ENCODE data around the gene PRPSAP2. TPM values are rescaled to one million over a fixed set of nuclear protein-coding genes. Genes with fewer than 3 reads are reported as not detected.

The PRPSAP2 gene
- polyA plus RNA-seq, 3 donors = 17.1 to 20.9 (median 20.5) TPM

GRCh38 chr17:18971801-18972200 is 113.9 kb downstream of the PRPSAP2 start:
- TF ChIP-seq CTCF (IDR thresholded peaks at IDR 0.05) = no peak
- peaks cover 0 to 2% (median 0%) of the 10 kb centered on the region in 7 donors for H3K9me3 Mint-ChIP-seq
- intact Hi-C loops (cut with micrococcal nuclease) = loop anchor here in 1 of 2 donors (10.0 kb wide), 1 partner anchor 57 kb away; no protein-coding TSS in a partner anchor
- H3K4me2 ChIP-seq (replicated peaks; ENCODE audit: extremely low read depth, low read length, poor library complexity, severe bottlenecking) = no peak overlapping the region
- no peak for DNase-seq
- H3K27me3 ChIP-seq (ENCODE audit: control insufficient read depth in 2 of 2, insufficient read depth in 2 of 2, low read length in 2 of 2) = no peaks in the 10 kb centered on the region
- no peak overlapping the region for H3K9ac ChIP-seq (ENCODE audit: insufficient read depth, low read length, poor library complexity, severe bottlenecking)
- H3K36me3 Mint-ChIP-seq = no peaks in the 10 kb centered on the region
- H3K27ac Mint-ChIP-seq = no peak overlapping the region
- no peaks in the 10 kb centered on the region for H4K20me1 ChIP-seq (ENCODE audit: insufficient read depth, low read length)
- no peak overlapping the region for H3K4me3 Mint-ChIP-seq
- no peak overlapping the region for H2AFZ ChIP-seq (ENCODE audit: insufficient read depth, low read depth, low read length, poor library complexity, severe bottlenecking)
- peaks cover 24% of the 10 kb centered on the region for H3K4me1 Mint-ChIP-seq
- no peaks in the 10 kb centered on the region for H3K9me3 ChIP-seq (replicated peaks in 1 of 2; ENCODE audit: control insufficient read depth in 1 of 2, insufficient read depth in 1 of 2, low read length in 2 of 2)
- no peak overlapping the region for H3K27ac ChIP-seq (ENCODE audit: low read depth in 1 of 2, low read length in 2 of 2)
- peaks cover 18 to 20% of the 10 kb centered on the region in 2 donors for H3K4me1 ChIP-seq (ENCODE audit: control insufficient read depth in 1 of 2, insufficient read depth in 2 of 2, low read length in 2 of 2)
- no peaks in the 10 kb centered on the region for H3K79me2 ChIP-seq (ENCODE audit: insufficient read depth, low read length)
- H3K27me3 Mint-ChIP-seq (ENCODE audit: low read depth in 3 of 3) = peaks cover 2 to 7% (median 4%) of the 10 kb centered on the region in 3 donors
- H3K4me3 ChIP-seq (replicated peaks in 1 of 3; ENCODE audit: low read depth in 2 of 3, low read length in 3 of 3) = no peak overlapping the region
- WGBS (ENCODE audit: insufficient coverage) = 100% methylated on average over 1 of the region's 7 CpGs
- H3K36me3 ChIP-seq (replicated peaks in 1 of 2; ENCODE audit: control insufficient read depth in 1 of 2, insufficient read depth in 2 of 2, low read length in 2 of 2) = no peaks in the 10 kb centered on the region

- no peak overlapping the region for H3K27ac Mint-ChIP-seq
- Histone ChIP-seq H3K27me3 (ENCODE audit: control insufficient read depth in 2 of 2, insufficient read depth in 2 of 2, low read length in 2 of 2) (no peaks in the 10 kb centered on the region), H2AFZ (ENCODE audit: insufficient read depth, low read depth, low read length, poor library complexity, severe bottlenecking) (no peak overlapping the region), H3K9ac (ENCODE audit: insufficient read depth, low read length, poor library complexity, severe bottlenecking) (no peak overlapping the region), H3K79me2 (ENCODE audit: insufficient read depth, low read length) (no peaks in the 10 kb centered on the region), H3K9me3 (replicated peaks in 1 of 2; ENCODE audit: control insufficient read depth in 1 of 2, insufficient read depth in 1 of 2, low read length in 2 of 2) (no peaks in the 10 kb centered on the region), H3K4me3 (replicated peaks in 1 of 3; ENCODE audit: low read depth in 2 of 3, low read length in 3 of 3) (no peak overlapping the region), H4K20me1 (ENCODE audit: insufficient read depth, low read length) (no peaks in the 10 kb centered on the region), H3K4me2 (replicated peaks; ENCODE audit: extremely low read depth, low read length, poor library complexity, severe bottlenecking) (no peak overlapping the region), H3K36me3 (replicated peaks in 1 of 2; ENCODE audit: control insufficient read depth in 1 of 2, insufficient read depth in 2 of 2, low read length in 2 of 2) (no peaks in the 10 kb centered on the region), H3K27ac (ENCODE audit: low read depth in 1 of 2, low read length in 2 of 2) (no peak overlapping the region), H3K4me1 (ENCODE audit: control insufficient read depth in 1 of 2, insufficient read depth in 2 of 2, low read length in 2 of 2) (peaks cover 2% of the 10 kb centered on the region in 2 donors)
- no peaks in the 10 kb centered on the region for H3K36me3 Mint-ChIP-seq
- intact Hi-C loops (cut with micrococcal nuclease) = loop anchor here in 1 of 2 donors (10.0 kb wide), 1 partner anchor 60 kb away; no protein-coding TSS in a partner anchor
- no peak for TF ChIP-seq CTCF (IDR thresholded peaks at IDR 0.05)
- WGBS (ENCODE audit: insufficient coverage) = 94% methylated on average over 7 of the region's 10 CpGs
- peaks cover 1 to 6% (median 4%) of the 10 kb centered on the region in 3 donors for H3K27me3 Mint-ChIP-seq (ENCODE audit: low read depth in 3 of 3)
- DNase-seq = no peak
- H3K9me3 Mint-ChIP-seq = peaks cover 0 to 2% (median 0%) of the 10 kb centered on the region in 7 donors
- H3K4me1 Mint-ChIP-seq = peaks cover 5% of the 10 kb centered on the region
- no peak overlapping the region for H3K4me3 Mint-ChIP-seq
These were observed 116.6 kb downstream of the PRPSAP2 start for GRCh38 chr17:18974407-18975149.
